NB4 (cell line): ENCODE data around the gene TMX2.

ENCODE experiments used
- DNase-seq: peaks from one replicate; pipeline ENCODE4 v3.0.0; 2010; ENCODE audit warnings: low read depth
- H3K4me3 ChIP-seq: one replicate; pipeline ENCODE4 v1.5.1; 2011; ENCODE audit warnings: mild to moderate bottlenecking, low read depth, low read length, moderate library complexity
- CTCF ChIP-seq: IDR thresholded peaks from one replicate; pipeline ENCODE4 v1.5.1; 2012; ENCODE audit warnings: low read depth, low read length
- MAX ChIP-seq: IDR thresholded peaks from 2 replicates; pipeline ENCODE4 v1.6.1; 2011; ENCODE audit warnings: low read depth, low read length
- MYC ChIP-seq: IDR thresholded peaks from 2 replicates; pipeline ENCODE4 v1.6.1; 2011; ENCODE audit warnings: low read depth, low read length
- POLR2A ChIP-seq: IDR thresholded peaks from 2 replicates; pipeline ENCODE4 v1.6.1; 2011; ENCODE audit warnings: mild to moderate bottlenecking; ENCODE audit not compliant: insufficient read length; ENCODE audit errors: extremely low read depth

TMX2 gene

GRCh38 chr11:57735619-57736298 is 23.4 kb downstream of the TMX2 start:
- H3K4me3 ChIP-seq: no peak overlapping the region
- no peak for DNase-seq

GRCh38 chr11:57741132-57742086 is 29.0 kb downstream of the TMX2 start, which contains the start of gene SELENOH:
Gene SELENOH (plus strand): TSS chr11:57741491. CDS start chr11:57741596, 105 bp downstream.
- peak; percentile 100 for TF ChIP-seq MAX
- TF ChIP-seq CTCF: no peak
- TF ChIP-seq POLR2A: peak; percentile 91
- TF ChIP-seq MYC: peak; percentile 99
- peak within 1 kb of the TSS; percentile 95 for H3K4me3 ChIP-seq
- peak; percentile 100 for DNase-seq

More at GRCh38 chr11:57735619-57736298, 23.4 kb downstream of the TMX2 start:
- TF ChIP-seq POLR2A (no peak), MAX (no peak), MYC (no peak), CTCF (no peak)

GRCh38 chr11:57742087-57742452 is 29.7 kb downstream of the TMX2 start:
- peak overlapping the region; percentile 95 for H3K4me3 ChIP-seq
- DNase-seq: peak; percentile 57
- no peak; the same call in 1 of the 2 replicates for TF ChIP-seq MAX
- no peak for TF ChIP-seq CTCF
- TF ChIP-seq POLR2A: no peak
- TF ChIP-seq MYC: no peak

GRCh38 chr11:57744357-57744756 is 32.0 kb downstream of the TMX2 start:
- no peak overlapping the region for H3K4me3 ChIP-seq
- no peak for DNase-seq
- no peak for TF ChIP-seq CTCF
- no peak for TF ChIP-seq POLR2A

- DNase-seq: no peak
- no peak overlapping the region for H3K4me3 ChIP-seq
- TF ChIP-seq MAX: no peak
These were observed 32.8 kb downstream of the TMX2 start for GRCh38 chr11:57745206-57745605.

GRCh38 chr11:57746920-57747319 is 34.5 kb downstream of the TMX2 start:
- no peak for DNase-seq
- no peak overlapping the region for H3K4me3 ChIP-seq
- no peak for TF ChIP-seq POLR2A
- no peak for TF ChIP-seq MAX
- no peak for TF ChIP-seq MYC
